Adipocyte (in vitro differentiated cells): Measurements from ENCODE around the gene GCM1.

ENCODE experiments used
- DNase-seq: peaks from one replicate; pipeline ENCODE4 v3.0.0-alpha.2; 2015; ENCODE audit warnings: low read depth
- H3K27me3 ChIP-seq: replicated peaks from 2 replicates; pipeline ENCODE4 v1.7.0; 2013; ENCODE audit warnings: mild to moderate bottlenecking, low read length, moderate library complexity; ENCODE audit not compliant: control insufficient read depth, insufficient read depth
- H3K36me3 ChIP-seq: 2 replicates; pipeline ENCODE4 v1.7.0; 2013; ENCODE audit warnings: low read length, mild to moderate bottlenecking, moderate library complexity; ENCODE audit not compliant: control insufficient read depth, insufficient read depth, severe bottlenecking
- H3K4me1 ChIP-seq: 2 replicates; pipeline ENCODE4 v1.7.0; 2013; ENCODE audit warnings: mild to moderate bottlenecking, low read length, moderate library complexity; ENCODE audit not compliant: control insufficient read depth, insufficient read depth
- H3K4me3 ChIP-seq: 2 replicates; pipeline ENCODE4 v1.7.0; 2013; ENCODE audit warnings: mild to moderate bottlenecking, low read length, moderate library complexity
- H3K9ac ChIP-seq: 2 replicates; pipeline ENCODE4 v1.7.0; 2013; ENCODE audit warnings: mild to moderate bottlenecking, low read length, moderate library complexity
- H3K9me3 ChIP-seq: 2 replicates; pipeline ENCODE4 v1.7.0; 2013; ENCODE audit warnings: mild to moderate bottlenecking, low read length, moderate library complexity; ENCODE audit not compliant: control insufficient read depth

The GCM1 gene

DNA sequence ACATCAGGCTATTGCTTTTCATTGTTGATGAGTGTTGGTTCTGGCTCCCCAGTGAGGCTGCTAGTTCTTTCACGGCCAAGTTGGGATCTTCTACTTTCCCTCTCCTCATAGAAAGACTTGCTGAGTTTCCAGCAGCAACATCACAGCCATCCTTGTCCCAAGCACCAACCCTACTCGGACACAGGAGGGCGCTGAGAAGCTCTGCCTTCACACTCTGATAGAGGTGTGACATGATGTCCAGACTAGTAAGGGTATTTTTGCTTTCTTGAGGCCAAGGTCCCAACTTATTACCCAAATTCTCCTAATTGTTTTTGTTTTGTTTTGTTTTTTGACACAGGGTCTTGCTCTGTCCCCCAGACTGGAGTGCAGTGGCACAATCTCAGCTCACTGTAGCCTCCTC lies 3.0 kb upstream of the GCM1 start:
- Histone ChIP-seq H3K9me3 (no peaks in the 10 kb centered on the region), H3K27me3 (no peaks in the 10 kb centered on the region), H3K4me1 (peaks cover 21% of the 10 kb centered on the region), H3K36me3 (no peaks in the 10 kb centered on the region), H3K9ac (no peak overlapping the region), H3K4me3 (no peak overlapping the region)
- no peak for DNase-seq

DNA sequence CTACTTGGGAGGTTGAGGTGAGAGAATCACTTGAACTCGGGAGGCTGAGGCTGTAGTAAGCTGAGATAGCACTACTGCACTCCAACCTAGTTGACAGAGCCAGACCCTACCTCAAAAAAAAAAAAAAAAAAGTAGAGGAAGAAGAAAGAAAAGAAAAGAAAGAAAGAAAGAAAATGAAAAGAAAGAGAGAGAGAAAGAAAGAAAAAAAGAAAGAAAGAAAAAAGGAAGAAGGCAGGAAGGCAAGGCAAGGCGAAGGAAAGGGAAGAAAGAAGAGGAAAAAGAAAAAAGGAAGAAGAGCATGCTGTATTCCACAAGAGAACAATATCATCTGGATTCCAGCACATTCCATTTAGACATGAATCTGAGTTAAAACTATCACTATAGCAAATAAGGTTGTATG lies 3.8 kb downstream of the GCM1 start:
- H3K4me1 ChIP-seq: no peaks in the 10 kb centered on the region
- H3K36me3 ChIP-seq: no peaks in the 10 kb centered on the region
- peaks cover 4% of the 10 kb centered on the region for H3K27me3 ChIP-seq
- H3K9ac ChIP-seq: no peak overlapping the region
- no peaks in the 10 kb centered on the region for H3K9me3 ChIP-seq
- H3K4me3 ChIP-seq: no peak overlapping the region
- no peak for DNase-seq

DNA sequence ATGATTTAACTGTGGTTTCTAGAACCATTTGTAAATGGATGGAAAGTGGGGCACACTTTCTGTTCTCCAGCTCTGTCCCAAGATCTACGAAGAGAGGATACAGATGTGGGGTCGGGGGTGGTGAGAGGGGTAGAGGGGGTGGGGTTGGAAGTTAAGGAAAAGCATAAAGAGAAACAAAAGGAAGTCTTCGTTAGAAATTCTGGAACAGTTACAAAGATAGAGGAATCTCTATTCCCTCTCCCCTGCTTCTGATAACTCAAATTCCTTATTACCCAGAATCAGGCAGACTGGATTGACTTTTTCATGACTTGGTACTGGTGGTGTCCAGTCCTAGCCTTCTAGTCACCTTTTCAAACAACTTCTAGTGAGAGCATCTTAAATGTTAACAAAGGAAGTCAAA lies 4.9 kb downstream of the GCM1 start:
- Histone ChIP-seq H3K9ac (no peak overlapping the region), H3K9me3 (no peaks in the 10 kb centered on the region), H3K36me3 (no peaks in the 10 kb centered on the region), H3K4me1 (no peaks in the 10 kb centered on the region), H3K4me3 (no peak overlapping the region), H3K27me3 (peaks cover 4% of the 10 kb centered on the region)
- DNase-seq: no peak

DNA sequence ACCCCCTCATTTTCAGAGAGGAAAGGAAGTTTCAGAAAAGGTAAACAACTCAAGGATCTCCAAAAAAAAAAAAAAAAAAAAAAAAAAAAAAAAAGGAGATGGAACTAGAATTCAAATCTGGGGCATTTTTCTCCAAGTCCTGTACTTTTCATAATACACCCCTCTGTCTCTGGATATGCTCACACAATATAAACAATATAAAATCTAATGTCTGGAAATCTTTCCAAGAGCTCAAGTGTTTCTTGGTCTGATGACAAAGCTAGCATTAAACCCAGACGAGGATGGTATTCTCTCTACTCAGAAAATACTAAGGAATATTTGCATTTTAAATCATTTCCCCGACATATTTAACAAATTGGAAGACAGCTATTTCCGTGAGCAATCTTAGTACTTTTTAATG lies 5.8 kb downstream of the GCM1 start:
- Histone ChIP-seq H3K4me1 (no peaks in the 10 kb centered on the region), H3K27me3 (peaks cover 4% of the 10 kb centered on the region), H3K9me3 (no peaks in the 10 kb centered on the region), H3K4me3 (no peak overlapping the region), H3K9ac (no peak overlapping the region), H3K36me3 (no peaks in the 10 kb centered on the region)
- no peak for DNase-seq

GRCh38 chr6:53139841-53140413 lies 8.7 kb downstream of the GCM1 start:
- Histone ChIP-seq H3K4me3 (no peak overlapping the region), H3K9me3 (no peaks in the 10 kb centered on the region), H3K27me3 (peaks cover 4% of the 10 kb centered on the region), H3K4me1 (peaks cover 1% of the 10 kb centered on the region), H3K36me3 (no peaks in the 10 kb centered on the region), H3K9ac (no peak overlapping the region)
- DNase-seq: no peak

GRCh38 chr6:53136000-53136609 lies 12.5 kb downstream of the GCM1 start:
- peaks cover 6% of the 10 kb centered on the region for H3K4me1 ChIP-seq
- H3K36me3 ChIP-seq: no peaks in the 10 kb centered on the region
- H3K27me3 ChIP-seq: no peaks in the 10 kb centered on the region
- no peak for DNase-seq
- H3K9me3 ChIP-seq: no peaks in the 10 kb centered on the region
- no peak overlapping the region for H3K9ac ChIP-seq
- no peak overlapping the region for H3K4me3 ChIP-seq

- no peaks in the 10 kb centered on the region for H3K9me3 ChIP-seq
- no peak for DNase-seq
- no peak overlapping the region for H3K9ac ChIP-seq
- H3K36me3 ChIP-seq: no peaks in the 10 kb centered on the region
- H3K4me1 ChIP-seq: peaks cover 6% of the 10 kb centered on the region
- H3K4me3 ChIP-seq: no peak overlapping the region
- H3K27me3 ChIP-seq: peaks cover 3% of the 10 kb centered on the region
These were observed 13.9 kb downstream of the GCM1 start for GRCh38 chr6:53134601-53135235.

DNA sequence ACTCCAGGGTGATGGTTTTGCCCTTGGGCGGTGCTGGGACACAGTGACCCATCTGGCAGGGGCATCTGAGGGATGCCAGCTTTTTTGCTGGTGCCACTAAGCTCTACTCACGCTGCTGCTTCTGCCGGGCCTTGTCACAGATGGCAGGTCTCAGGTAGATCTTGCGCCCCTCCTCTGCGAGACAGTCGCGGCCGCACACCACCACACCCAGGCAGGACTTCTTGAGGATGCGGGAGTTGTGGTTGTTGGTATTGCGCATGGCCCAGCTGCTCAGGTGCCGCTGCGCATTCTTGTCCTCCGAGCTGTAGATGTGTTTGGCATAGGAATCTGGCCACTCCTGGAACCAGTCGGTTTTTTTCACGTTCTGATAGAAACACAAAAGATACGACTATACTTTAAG lies 14.7 kb downstream of the GCM1 start:
- DNase-seq: no peak
- Histone ChIP-seq H3K4me3 (no peak overlapping the region), H3K9ac (no peak overlapping the region), H3K27me3 (peaks cover 3% of the 10 kb centered on the region), H3K9me3 (no peaks in the 10 kb centered on the region), H3K4me1 (peaks cover 6% of the 10 kb centered on the region), H3K36me3 (no peaks in the 10 kb centered on the region)

DNA sequence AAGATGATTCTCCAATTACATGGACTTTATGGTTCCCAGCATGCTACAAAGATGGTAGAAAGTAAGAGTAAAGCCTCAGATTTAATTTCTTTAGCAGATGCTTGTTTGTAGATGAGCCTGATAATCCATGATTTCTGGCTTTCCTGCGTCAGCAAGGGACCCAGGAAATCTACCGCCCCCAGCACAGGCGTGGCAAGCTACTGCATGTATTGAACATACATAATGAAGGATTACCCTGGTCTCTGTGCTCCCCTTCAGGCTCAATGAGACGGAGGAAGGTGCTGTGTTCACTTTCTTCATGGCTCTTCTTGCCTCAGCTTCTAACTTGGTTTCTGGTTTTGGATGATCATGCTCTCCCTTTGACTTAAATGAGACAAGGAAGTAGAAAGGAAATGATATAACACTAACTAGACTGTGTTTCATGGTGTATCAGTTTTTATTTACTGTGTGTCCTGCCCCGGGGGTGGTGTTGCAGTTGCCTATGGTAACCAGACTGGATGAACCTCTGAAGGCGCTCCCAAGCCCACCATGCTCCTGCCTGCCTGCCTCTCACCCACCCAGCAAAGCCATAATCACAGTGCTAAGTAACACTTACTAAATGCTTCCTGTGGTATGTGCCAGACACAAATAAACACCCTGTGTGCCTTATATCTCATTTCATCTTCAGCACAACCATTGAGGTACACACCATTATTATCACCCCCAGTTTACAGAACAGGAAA lies 17.9 kb downstream of the GCM1 start:
- DNase-seq: no peak
- Histone ChIP-seq H3K36me3 (no peaks in the 10 kb centered on the region), H3K27me3 (peaks cover 3% of the 10 kb centered on the region), H3K4me1 (peaks cover 6% of the 10 kb centered on the region), H3K9ac (no peak overlapping the region), H3K4me3 (no peak overlapping the region), H3K9me3 (no peaks in the 10 kb centered on the region)

DNA sequence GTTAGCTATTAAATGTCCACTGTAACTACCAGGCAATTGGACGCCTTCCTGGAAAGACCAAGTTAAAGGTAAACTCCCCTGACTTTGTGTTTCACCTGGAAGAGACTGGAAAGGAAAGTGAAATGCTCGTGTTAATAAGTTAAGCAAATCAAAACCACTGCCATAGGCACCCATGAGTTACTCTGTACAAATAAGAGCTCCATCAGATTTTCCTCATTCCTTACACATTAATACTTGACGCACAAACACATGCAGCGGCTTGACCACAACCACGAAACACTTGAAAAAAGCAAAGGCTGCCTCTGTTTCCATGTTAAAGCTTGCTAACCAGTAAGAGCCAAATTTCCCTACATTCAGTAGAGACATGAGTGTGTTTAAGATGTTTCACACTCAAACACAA lies 19.8 kb downstream of the GCM1 start:
- no peak for DNase-seq

GRCh38 chr6:53125276-53125675 lies 23.4 kb downstream of the GCM1 start:
- Histone ChIP-seq H3K4me1 (peaks cover 4% of the 10 kb centered on the region), H3K9me3 (no peaks in the 10 kb centered on the region), H3K9ac (no peak overlapping the region), H3K4me3 (no peak overlapping the region), H3K27me3 (no peaks in the 10 kb centered on the region), H3K36me3 (no peaks in the 10 kb centered on the region)
- no peak for DNase-seq

More for the DNA sequence above, 19.8 kb downstream of the GCM1 start:
- Histone ChIP-seq H3K27me3 (peaks cover 3% of the 10 kb centered on the region), H3K36me3 (no peaks in the 10 kb centered on the region), H3K4me1 (no peaks in the 10 kb centered on the region), H3K9me3 (no peaks in the 10 kb centered on the region), H3K9ac (no peak overlapping the region), H3K4me3 (no peak overlapping the region)
